ENCODE data around the gene TRIP10.
"Not testable (repeated sequence)": the region's sequence is repeated elsewhere in the genome, so short reads cannot be mapped to it uniquely, and the experiment has no call there.

TRIP10 gene

DNA sequence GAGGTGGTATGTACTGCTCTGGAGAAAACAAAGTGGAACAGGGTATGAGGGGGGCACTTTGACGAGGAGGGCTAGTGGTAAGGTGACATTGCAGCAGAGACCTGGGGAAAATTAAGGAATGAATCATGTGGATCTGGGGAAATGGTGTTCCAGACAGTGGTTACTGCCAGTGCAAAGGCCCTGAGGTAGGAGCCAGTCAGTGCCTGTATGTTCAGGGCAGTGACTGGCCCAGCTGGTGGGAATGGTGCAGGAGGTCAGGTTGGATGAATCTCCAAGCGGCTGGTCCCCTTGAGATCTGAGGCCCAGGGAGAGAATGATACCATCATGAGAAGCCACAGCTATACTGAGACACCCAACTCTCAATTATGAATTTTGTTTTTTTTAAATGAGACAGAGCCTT lies 38.0 kb downstream of the TRIP10 start:
- in situ Hi-C loops (cut with MboI; ENCODE audit: low pct_unique_long_range_greater_than_20kb, low sequenced_read_pairs), result no loop called here
- no peak for DNase-seq

DNA sequence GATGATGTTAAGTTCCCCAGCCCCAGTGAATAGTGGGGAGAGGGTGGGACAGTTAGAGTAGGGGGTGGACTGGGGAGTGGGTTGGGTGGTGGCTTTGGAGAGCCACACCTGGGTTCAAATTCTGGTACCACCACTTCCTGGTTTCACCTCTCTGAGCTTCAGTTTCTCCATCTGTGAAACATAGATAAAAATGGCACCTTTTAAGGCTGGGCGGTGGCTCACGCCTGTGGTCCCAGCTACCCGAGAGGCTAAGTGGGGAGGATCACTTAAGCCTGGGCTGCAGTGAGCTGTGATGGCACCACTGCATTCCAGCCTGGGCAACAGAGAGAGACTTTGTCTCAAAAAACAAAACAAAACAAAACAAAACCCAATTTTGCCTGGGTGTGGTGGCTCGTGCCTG lies 38.9 kb downstream of the TRIP10 start:
- in situ Hi-C loops (cut with MboI; ENCODE audit: low pct_unique_long_range_greater_than_20kb, low sequenced_read_pairs), result no loop called here
- no peak for DNase-seq

DNA sequence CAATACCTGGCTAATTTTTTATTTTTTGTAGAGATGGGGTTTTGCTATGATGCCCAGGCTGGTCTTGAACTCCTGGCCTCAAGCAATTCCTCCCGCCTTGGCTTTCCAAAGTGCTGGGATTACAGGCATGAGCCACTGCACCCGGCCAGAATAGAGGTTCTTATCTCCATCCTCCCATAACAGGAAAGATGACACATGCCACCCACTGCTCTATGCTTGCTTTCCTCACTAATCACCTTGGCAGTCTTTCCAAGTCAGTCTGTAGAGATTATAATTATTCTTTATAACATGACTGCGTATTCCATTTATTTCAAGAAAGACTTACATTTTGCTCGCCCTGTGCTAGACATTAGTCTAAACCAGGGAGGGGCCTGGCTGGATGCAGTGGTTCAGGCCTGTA lies 39.7 kb downstream of the TRIP10 start:
- in situ Hi-C loops (cut with MboI; ENCODE audit: low pct_unique_long_range_greater_than_20kb, low sequenced_read_pairs), result no loop called here
- DNase-seq, result no peak

DNA sequence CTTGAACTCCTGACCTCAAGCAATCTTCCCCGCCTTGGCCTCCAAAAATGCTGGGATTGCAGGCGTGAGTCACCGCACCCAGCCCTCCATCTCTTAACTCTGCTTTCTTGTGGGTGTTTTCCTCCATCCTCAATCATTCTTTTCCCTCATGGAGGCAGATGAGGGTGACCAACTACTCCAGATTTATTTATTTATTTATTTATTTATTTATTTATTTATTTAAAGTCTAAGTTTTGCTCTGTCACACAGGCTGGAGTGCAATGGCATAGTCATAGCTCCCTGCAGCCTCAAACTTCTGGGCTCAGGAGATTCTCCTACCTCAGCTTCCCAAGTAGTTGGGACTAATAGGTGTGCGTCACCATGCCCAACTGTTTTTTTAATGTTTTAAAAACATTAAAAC lies 47.9 kb downstream of the TRIP10 start:
- no peak for DNase-seq
- in situ Hi-C loops (cut with MboI; ENCODE audit: low pct_unique_long_range_greater_than_20kb, low sequenced_read_pairs), result no loop called here

DNA sequence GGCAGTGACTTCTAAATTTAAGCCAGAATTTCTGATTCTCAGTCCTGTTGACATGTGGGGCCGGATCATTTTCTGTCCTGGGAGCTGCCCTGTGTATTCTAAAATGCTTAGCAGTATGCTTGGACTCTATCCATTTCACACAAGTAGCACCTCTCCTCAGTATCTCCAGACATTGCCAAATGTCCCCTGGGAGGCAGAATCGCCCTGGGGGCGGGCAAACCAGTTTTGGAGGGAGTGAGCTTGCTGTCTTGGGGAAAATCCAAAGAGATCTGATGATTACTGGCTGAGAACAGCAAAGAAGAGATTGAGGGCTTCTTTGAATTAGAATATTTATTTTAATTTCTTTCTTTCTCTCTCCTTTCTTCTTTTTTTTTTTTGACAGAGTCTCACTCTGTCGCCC lies 49.4 kb downstream of the TRIP10 start:
- in situ Hi-C loops (cut with MboI; ENCODE audit: low pct_unique_long_range_greater_than_20kb, low sequenced_read_pairs), result no loop called here

DNA sequence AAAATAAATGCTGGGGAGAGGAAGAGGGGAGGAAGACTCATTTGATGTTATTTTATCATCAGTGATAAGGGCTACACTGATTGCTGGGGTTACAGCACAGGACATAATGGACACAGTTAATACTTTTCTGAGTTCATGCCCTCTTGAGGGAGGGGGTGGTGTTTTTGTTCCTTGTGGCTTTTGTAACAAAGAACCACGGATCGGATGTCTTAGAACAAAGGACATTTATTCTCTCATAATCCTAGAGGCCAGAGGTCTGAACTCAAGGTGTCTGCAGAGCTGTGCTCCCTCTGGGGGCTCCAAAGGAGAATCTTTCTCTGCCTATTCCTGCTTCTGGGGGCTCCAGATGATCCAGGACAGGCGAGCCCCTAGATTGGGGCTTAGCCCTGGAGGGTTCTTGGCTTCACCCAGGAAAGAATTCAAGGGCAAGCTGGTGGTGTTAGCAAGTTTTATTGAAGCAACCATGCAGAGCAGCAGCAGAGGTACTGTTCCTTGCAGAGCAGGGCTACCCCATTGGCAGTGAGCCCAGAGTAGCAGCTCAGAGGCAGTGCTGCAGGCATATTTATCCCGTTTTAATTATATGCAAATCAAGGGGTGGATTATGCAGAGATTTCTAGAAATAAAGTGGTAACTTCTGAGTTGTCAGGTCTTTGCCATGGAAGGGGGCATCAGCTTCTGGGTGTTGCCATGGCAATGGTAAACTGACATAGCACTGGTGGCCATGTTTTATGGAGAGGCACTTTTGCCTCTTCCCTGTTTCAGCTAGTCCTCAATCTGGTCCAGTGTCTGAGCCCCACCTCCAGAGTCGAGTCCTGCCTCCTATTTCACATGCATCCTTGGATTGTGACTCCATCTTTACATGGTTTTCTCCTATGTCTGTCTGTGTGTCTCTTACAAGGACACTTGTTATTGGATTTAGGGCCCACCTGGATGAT lies 51.0 kb downstream of the TRIP10 start:
- in situ Hi-C loops (cut with MboI; ENCODE audit: low pct_unique_long_range_greater_than_20kb, low sequenced_read_pairs), result no loop called here
- DNase-seq, result no peak

More for the DNA sequence above, 49.4 kb downstream of the TRIP10 start:
- no peak for DNase-seq

DNA sequence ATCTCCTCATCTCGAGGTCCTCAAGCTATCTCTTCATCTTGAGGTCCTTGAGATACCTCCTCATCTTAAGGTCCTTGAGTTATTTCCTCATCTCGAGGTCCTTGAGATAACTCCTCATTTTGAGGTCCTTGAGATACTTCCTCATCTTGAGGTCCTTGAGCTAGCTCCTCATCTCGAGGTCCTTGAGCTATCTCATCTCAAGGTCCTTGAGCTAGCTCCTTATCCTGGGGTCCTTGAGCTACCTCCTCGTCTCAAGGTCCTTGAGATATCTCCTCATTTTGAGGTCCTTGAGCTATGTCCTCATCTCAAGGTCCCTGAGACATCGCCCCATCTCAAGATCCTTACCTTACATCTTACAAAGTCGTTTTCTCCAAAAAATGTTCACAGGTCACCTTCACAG lies 51.8 kb downstream of the TRIP10 start:
- DNase-seq, result no peak
- in situ Hi-C loops (cut with MboI; ENCODE audit: low pct_unique_long_range_greater_than_20kb, low sequenced_read_pairs), result no loop called here

DNA sequence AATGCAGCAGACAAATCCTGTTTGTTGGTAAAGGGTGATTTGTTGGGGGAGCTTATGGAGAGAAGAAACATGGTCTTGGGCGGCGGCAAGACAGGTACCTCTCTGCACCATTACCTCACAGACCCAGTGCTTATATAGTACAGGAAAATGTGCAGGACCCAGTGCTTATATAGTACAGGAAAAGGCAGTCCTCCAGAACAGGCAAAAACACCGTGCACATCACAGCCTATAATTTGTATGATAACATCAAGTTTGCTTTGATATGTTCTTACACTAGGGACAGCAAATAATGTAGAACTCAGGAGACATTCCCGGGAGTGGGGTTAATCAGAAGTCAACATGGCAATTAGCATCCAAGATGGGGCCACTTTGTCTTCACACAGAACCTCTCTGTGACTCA lies 53.9 kb downstream of the TRIP10 start:
- in situ Hi-C loops (cut with MboI; ENCODE audit: low pct_unique_long_range_greater_than_20kb, low sequenced_read_pairs), result no loop called here
- DNase-seq, result no peak

DNA sequence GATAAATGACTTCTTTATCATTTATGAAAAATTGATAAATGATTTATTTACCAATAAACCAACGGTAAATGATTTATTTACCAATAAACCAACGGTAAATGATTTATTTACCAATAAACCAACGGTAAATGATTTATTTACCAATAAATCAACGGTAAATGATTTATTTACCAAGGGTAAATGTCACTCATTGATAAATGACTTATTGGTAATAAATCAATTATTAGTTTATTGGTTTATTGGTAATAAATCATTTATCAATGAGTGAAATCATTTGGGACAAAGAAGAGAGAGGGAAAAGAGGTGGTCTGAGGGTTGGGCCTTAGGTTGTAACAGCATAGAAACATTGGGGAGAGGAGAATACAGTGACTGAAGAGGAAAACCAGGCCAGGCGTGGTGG lies 54.5 kb downstream of the TRIP10 start:
- DNase-seq, result no peak
- in situ Hi-C loops (cut with MboI; ENCODE audit: low pct_unique_long_range_greater_than_20kb, low sequenced_read_pairs), result no loop called here

DNA sequence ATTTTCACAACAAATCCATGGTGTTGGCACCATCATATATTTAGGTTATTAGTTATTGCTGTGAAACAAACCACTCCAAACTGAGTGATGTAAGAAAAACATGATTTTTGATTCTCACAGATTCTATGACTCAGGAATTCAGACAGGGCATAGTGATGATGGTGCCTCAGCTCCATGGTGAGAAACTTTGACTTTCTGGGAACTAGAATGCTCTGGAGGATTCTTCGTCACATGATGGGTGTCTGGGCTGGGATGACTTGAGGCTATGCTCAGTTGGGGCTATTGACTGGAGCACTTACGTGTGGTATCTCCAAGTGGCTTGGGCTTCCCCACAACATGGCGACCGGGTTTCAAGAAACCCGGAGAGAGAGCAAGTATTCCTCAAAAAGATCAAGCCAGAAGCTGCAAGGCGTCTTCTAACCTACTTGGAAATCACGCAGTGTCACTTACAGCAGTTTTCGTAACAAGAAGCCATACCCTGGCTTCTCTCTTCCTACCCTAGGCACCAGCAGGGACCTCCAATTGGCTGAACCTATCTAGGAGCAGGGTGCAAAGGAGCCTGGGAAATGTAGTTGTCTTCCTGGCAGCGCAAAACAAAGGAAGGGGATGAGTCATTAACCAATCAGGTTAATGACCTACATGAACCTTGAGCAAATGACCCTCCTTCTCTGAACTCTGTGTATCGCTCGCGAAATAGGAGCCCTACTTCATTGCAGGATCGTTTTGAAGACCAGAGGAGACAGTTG lies 55.4 kb downstream of the TRIP10 start:
- in situ Hi-C loops (cut with MboI; ENCODE audit: low pct_unique_long_range_greater_than_20kb, low sequenced_read_pairs), result no loop called here
- no peak for DNase-seq

DNA sequence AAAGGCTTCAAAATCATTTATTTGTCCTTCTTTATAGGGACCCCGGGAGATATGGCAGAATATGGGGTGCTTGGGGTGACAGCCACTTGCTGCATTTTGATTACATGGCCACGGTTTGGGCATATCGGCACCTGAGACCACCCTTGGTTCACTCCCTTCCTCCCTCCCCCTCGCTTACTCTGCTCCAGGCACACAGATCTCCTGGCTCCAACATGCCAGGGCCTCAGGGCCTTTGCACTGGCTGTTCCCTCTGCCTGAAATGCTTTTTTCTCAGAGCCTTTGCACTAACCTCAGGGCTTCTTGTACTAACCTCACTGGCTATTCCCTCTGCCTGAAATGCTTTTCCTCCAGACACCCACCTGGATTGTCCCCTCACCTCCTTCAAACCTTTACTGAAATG lies 56.8 kb downstream of the TRIP10 start:
- DNase-seq, result no peak
- in situ Hi-C loops (cut with MboI; ENCODE audit: low pct_unique_long_range_greater_than_20kb, low sequenced_read_pairs), result no loop called here

DNA sequence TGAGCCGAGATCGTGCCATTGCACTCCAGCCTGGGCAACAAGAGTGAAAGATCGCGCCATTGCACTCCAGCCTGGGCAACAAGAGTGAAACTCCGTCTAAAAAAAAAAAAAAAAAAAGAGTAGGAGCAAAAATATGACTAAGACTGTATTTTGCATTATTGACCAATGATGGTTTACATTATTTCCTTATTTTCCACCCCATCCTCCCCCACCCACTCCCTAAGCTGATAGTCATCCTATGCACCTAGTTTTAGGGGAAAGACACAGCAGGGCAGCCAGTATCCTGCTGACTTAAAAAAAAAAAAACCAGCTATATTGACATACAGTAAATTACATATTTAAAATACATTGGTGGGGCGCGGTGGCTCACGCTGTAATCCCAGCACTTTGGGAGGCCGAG lies 58.2 kb downstream of the TRIP10 start:
- no peak for DNase-seq
- in situ Hi-C loops (cut with MboI; ENCODE audit: low pct_unique_long_range_greater_than_20kb, low sequenced_read_pairs), result no loop called here

DNA sequence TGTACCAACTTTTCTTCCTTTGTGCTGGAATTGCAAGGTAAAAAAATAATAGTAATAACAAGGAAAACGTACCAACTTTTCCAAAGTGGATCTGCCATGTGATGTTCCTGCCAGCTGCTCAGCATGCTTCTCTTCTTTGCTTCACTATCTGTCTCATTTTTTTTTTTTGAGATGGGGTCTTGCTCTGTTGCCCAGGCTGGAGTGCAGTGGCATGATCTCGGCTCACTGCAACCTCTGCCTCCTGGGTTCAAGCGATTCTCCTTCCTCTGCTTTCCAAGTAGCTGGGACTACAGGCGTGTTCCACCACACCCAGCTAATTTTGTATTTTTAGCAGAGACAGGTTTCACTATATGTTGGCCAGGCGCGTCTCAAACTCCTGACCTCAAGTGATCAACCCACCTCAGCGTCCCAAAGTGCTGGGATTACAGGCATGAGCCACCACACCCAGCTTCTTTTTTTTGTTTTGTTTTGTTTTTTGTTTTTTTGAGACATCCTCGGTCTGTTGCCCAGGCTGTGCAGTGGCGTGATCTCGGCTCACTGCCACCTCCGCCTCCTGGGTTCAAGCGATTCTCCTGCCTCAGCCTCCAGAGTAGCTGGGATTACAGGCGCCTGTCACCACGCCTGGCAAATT lies 60.8 kb downstream of the TRIP10 start:
- DNase-seq; in situ Hi-C loops (cut with MboI; ENCODE audit: low pct_unique_long_range_greater_than_20kb, low sequenced_read_pairs): not testable (repeated sequence)

DNA sequence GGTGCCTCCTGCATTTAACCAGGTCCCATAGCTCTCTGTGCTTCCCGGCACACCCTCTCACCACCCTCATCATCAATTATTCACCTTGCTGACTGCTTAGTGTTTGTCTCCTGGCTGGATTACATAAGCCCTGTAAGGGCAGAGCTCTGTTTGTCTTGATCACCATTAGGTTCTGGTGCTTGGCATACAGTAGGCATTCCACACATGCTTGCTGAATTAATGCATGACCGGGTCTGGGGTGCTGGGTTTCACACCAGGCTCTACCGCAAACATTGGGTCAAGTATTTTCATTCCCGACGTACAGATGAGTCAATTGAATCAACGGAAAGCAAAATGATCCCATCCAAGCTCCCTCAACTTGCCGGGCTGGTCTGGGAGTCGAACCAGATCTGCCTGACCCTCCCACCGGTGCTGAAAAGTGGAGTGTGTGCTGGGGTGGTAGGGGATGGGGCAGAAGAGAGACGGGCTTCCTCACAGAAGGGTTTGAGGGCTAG lies 61.6 kb downstream of the TRIP10 start:
- in situ Hi-C loops (cut with MboI; ENCODE audit: low pct_unique_long_range_greater_than_20kb, low sequenced_read_pairs), result no loop called here

More for the DNA sequence above, 61.6 kb downstream of the TRIP10 start:
- DNase-seq, result no peak

All from KBM-7 (cell line).